HG03159 (cell line): Measurements from ENCODE around the gene NR2F1.

Experiments used
- ATAC-seq: cut with Tn5 transposase; IDR thresholded peaks from one replicate; pipeline ENCODE4 v1.9.1; 2021; ENCODE audit warnings: mild to moderate bottlenecking, moderate library complexity; ENCODE audit not compliant: unreplicated experiment

Gene NR2F1

DNA sequence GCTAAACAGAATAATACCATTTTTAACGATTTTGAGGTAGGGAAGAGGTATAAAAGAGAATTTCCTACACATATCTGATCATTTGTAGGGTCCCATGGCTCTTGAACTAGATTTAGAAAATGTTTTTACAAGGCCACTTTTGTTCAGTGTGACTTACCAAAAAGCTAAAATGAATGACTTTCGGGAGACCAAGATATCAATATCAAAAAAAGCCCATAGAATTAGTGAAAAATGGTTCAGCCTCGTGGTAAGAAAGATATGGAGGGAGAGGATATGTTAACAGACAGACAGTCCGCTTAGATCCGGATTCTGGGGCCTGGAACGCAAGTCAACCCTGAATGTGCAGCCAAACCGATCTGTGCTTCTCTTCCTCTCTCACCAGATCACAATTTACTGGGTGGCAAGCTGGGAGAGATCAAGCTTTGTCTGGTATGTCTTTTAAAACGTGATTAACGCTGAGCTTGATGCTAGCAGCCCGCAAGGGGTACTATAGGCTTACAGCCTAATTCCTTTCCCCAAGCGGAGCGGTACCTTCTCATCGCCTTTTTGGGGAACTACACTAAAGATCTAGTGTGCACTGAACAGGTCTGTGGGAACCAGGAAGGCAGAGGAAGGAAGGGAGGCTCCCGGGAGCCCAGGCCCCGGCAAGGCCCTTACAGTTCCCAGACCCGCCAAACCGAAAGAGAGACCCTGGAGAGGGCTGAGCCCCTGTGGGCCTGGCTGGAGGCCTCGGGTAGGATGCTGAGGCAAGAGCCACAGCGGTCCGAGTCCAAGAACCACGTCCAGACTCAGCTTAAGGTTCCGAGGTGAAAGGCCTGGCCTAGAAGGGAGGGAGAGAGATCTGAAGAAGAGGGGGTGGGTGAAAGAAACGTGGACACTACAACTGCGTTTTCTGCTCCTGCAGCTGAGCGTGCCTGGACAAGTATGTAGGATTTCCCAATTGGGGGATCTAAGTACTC, 4.9 kb upstream of the NR2F1 start:
- no peak for ATAC-seq

DNA sequence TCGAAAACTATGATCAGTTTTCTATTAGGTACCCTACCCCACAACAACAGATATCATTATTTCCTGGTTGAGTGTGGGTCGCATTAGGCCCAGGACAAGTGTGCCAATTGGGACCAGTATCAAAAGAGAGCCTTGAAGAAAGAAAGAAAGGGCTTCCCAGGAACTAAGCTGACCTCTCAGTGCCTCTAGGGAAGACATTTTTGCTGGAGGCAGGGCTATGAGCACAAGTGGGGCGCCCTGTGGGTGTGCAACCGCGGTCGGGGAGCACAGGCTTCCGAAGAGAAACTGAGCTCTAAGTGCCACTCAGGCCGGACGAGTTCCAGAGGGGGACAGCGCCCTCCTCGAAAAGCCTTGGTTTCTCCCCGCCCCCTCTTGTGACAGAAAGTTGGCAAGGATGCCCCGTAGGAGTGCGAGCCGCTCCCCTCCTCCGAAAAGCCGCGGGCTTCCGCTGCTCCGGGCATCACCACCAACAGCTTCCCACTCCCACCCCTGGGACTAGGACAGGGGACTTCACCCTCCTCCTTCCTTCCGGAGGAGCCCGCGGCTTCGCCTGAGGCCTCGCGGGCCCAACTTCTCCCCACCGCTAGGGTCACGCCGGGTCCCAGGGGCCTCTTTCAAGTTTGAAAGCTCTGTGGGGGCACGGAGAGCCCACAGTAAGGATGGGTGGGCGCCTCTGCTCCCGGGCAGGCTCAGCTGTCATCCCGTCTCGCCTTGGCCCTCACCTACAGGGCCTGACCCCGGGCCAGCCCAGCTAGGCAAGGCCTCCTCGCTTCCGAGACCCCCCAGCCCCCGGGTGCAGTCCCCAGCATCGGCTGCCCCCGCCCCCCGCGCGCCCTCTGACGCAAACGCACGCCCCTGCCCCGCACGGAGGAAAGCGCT, 4.0 kb upstream of the NR2F1 start:
- no peak for ATAC-seq

DNA sequence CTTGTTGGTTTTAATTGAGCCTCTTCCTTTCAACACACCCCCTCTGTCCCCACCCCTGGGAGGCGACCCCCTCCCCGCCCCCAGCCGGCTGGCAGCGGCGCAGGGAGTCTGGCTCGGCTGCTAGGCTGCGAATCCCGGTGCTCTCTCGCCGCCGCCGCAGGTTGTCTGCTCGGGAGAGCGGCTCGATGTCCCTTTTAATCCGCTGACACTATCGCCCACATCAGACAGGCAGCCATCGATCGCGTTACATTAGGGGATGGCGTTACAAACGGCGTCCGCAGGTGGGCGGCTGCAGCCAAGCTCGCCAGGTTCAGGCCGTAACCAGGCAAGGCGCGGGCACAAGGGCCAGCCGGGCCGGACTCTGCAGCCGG, 3.3 kb upstream of the NR2F1 start:
- ATAC-seq = no peak

DNA sequence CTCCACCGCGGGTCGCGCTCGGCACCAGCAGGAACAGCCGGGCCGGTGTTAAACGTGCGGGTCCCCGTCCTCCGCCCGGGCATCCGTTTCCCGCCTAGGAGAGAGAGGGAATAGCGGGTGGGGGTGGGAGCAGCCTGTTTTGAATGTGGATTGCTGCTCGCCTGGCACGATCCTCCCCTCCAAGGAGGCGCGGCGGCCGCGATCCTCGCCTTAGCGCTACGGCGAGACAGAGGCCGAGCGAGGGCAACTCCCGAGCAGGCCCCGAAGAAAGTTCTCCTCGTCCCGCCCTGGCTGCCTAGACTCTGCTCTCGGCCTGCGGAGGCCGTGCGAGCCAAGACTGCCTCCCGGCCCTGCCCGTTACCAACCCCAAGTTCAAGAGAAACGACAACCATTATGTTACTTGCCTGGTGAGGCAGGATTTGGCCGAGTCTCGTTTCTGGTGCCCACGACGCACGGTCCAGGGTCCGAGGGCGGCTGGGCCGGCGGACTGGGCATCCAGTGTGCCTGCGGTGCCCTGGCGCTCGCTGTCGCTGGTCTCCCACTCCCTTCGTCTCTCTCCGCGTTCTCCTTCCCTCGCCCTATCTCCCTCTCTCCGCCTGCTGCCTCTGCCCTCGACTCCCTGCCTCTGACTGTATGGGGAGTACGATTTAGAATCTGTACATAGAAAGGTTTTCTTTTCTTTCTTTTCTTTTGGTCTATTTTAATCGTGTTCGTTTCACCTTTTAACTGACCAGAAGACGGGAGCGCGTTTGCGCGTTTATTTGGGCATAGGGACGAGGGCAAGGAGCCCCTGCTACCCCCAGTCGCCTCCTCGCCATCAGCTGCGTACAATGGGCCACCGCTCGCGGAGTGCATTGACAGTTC, 2.7 kb upstream of the NR2F1 start:
- ATAC-seq = no peak

DNA sequence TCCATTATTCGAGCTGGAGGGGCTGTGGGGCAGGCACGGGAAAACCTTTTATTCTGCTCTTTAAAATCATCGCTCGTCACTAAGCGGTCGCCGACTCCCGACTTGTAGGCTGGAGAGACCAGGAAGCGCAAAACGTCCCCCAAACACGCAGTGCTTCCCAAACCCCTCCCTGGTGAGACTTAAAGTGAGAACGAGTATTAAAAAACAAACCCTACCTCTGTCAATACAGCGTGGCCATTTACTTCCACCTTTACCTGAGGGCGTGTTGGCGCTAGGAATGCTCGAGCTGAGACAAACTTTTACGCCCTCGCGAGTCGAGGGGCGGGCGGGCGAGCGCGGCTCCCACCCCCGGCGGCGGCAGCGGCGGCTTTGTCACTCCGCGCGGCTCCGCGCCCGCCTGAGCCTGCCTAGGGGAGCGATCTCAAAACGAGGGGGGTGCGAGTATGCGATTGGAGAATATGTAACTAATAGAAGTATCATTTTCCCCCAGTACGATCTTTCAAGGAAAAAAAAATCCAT, 2.0 kb upstream of the NR2F1 start, which contains the start of gene NR2F1-AS1:
Gene NR2F1-AS1, minus strand, starts transcription at position 293 of the 519 bp plus-strand sequence.
- peak; percentile 34 for ATAC-seq

DNA sequence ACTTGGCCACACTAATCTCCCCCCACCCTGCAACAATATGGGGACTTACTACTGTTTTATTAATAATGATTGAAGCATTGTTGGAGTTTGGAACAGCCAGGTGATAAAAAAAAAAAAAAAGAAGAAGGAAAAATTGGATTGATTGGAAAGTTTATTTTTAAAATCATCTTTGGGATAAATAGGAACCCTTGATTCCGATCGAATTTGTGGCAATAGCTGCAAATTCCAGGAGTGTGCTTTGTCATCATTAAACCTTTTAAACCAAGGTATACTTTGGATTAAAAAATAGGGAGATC, 907 bp upstream of the NR2F1 start:
- ATAC-seq = no peak

DNA sequence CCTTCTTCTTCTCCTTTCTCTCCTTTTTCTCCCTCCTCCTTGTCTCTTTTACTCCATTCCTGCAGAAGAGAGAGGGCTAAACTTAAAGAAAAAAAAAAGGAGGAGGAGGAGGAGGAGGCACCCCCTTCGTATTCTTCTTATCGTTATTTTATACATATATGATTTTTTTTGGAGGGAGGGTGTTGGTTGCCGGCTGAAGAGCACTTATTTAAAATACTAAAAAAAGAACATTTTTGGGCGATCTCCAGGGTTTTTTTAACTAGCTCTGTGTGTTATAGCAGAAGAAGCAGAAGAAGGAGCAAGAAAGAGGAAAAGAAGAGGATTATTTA, 381 bp downstream of the NR2F1 start:
- ATAC-seq = no peak

DNA sequence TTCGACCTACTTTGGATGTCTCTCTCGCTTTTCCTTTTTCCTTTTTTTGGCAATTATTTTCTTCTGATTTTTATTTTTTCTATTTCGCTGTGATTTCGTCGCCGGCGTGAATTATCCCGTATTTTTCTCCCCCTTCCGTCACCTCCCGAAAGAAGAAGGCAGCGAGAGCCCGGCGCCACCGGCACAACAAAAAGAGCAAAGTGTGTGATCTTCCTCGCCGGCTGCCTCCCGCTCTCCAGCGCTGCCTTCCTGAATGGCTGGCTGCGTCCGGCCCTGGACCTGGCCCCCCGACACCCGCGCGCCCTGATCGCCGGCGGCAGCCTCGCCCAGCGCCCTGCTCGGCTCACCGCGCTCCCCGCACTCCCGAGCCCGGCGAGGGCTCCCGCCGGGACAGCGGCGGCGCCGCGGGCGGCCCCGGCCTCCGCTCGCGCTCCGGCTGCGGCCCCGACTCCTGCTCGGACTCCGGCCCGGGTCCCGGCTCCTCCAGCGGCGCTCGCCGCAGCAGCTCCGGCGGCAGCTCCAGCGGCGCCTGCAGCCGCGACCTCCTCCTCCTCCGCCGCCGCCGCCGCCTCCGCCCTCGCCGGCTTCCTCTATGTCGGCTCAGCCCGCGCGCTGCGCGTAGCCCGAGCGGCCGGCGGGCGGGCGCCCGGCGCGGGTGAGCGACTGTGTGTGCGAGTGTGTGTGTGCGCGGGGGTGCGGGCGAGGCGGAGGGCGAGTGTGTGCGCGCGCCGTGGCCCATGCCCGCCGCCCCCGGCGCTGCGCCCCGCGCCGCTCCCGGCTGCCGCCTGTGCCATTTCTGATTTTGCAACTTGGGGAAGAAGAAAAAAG, 960 bp downstream of the NR2F1 start:
- peak; percentile 32 for ATAC-seq

DNA sequence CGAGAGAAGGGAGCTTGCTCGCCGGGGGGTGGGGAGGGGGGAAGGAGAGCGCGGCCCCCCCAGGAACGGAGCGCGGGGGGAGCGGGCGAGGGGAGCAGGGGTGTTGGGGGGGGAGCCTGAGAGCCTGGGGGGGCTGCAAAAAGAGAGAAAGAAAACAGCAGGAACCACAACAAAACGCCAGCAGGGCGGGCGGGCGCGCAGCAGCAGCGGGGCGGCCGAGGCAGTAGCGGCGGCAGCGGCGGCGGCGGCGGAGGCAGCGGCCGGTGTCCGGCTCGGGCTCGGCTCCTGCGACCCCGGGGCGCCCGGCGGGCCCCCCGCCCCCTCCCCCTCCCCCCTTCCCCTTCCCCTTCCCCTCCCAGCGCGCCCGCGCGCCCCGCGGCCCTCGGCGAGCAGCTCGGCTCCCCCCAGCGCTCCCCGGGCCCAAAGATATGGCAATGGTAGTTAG, 1.6 kb downstream of the NR2F1 start:
- no peak for ATAC-seq

DNA sequence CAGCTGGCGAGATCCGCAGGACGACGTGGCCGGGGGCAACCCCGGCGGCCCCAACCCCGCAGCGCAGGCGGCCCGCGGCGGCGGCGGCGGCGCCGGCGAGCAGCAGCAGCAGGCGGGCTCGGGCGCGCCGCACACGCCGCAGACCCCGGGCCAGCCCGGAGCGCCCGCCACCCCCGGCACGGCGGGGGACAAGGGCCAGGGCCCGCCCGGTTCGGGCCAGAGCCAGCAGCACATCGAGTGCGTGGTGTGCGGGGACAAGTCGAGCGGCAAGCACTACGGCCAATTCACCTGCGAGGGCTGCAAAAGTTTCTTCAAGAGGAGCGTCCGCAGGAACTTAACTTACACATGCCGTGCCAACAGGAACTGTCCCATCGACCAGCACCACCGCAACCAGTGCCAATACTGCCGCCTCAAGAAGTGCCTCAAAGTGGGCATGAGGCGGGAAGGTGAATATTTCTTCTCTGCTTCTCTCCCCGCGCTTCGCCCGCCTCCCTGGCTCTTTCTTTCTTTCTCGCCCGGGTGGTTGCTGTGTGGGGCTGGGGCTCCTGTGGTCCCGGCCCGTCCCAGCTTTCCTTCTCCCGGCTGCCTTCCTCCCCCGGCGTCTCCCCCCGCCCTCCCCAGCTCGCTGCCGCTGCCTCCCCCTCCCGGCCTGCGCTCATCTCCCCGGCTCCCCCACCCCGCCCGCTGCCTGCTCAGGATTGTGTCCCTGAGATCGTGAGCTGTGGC, 2.2 kb downstream of the NR2F1 start:
- no peak for ATAC-seq

DNA sequence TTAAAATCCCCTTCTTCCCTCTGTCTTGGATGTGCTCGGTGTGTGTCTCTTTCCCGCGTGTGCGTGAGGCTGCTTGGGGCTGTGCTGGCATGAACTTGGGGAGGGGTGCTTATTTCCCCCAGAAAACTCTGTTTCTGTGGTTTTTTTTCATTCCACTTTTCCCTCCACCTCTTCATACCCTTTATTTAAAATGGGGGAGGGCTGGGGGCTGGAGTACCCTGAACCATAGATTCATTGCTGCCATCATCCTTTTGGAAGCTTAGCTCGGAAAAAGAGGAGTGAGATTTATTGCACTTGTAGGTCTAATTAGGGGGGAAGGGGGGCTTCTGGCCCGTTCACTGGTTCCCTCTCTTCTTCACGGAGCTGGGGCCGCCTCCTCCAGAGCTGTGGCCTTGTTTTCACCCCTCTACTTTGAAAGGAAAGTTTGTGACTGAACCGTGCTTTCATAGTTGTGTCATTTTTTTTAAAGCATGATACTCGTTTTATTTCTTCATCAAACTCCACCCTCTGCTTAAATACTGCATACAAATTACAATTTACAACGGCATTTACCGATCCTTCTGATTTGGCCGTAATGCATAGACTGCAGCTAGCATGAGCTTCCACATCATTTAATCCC, 2.9 kb downstream of the NR2F1 start:
- ATAC-seq = no peak

DNA sequence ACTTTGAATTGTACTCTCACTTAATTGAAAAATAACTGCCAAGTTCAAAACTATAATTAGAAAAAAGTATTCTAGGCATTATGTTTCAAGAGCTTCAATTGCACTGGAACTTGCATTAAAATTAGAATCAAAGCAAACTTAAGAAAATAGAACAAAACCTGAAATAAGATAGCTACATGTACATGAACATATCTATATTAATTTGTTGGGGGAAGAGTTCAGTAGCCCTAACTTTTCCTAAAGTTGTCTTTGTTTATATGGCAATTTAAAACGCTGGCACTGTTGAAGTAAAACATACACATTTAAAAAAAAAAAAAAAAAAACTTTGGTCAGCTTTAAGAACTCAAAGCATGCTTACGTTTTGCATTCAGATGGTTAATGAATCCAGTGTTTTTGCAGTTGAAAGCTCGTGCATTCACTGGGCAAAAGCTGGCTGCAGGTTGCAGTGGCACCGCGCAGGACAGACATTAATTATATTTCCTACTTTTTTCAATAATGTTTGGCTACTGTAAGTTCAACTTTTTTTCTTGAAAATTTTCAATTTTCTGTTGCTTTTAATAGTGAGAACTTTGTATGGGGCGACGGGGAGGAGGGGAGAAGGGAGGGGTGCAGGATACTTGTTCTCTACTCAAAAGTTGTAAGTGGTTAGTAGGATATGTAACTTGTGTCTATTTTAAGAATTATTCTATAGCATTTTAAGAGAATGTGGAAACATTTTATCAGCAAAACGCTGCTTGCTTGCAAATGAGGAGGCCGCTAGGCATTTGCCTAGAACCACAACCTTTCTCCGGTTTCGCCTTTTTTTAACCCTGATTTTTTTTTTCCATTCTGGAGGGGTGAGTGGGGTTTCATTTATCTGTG, 3.9 kb downstream of the NR2F1 start:
- ATAC-seq = no peak

DNA sequence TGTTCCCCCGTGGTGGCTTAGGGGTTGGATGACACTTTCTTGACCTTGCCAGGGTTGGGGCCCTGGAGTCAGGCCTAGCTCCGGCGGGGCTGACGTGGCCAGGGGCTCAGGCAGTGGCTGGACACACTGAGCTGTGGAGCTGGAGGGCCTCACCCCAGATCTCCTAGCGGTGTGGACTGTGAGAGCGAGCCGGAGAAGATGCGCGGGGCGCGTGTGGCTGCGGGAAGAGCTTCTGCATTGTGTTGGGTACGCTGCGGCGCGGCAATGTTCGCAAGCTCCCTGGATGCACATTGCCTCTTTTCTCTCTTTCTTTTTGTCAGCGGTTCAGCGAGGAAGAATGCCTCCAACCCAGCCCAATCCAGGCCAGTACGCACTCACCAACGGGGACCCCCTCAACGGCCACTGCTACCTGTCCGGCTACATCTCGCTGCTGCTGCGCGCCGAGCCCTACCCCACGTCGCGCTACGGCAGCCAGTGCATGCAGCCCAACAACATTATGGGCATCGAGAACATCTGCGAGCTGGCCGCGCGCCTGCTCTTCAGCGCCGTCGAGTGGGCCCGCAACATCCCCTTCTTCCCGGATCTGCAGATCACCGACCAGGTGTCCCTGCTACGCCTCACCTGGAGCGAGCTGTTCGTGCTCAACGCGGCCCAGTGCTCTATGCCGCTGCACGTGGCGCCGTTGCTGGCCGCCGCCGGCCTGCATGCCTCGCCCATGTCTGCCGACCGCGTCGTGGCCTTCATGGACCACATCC, 4.8 kb downstream of the NR2F1 start:
- ATAC-seq = no peak

DNA sequence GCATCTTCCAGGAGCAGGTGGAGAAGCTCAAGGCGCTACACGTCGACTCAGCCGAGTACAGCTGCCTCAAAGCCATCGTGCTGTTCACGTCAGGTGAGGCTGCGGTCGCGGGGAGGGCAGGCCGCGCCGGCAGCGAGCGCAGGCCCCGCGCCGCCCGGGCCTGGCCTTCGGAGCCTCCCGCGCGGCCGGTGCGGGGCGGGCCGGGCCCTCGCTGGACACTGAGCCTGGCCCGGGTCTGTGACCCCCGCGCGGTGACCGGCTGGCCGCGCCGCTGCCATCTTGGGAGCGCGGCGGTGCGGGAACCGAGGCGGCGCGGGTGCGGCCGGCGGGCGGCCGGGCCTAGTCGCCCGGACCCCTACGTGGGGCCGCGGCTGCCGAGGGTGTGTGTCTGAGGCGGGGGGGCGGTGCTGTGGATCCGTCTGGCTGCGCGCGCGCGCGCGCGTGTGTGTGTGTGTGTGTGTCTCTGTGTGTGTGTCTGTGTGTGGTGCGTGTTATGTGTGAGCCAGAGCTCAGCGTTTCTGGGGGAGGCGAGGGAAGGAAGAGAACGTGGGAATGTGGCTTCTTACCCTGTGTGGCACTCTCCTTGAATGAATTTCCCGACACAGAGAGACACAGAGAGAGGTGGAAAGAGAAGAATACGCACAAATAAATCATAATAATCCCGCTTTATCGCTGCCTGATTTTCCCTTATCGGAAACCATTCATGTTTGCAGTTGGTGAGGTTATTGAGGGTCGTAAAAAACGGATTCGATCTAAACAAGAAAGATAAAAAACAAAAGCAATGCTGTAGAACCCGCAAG, 5.5 kb downstream of the NR2F1 start:
- no peak for ATAC-seq

DNA sequence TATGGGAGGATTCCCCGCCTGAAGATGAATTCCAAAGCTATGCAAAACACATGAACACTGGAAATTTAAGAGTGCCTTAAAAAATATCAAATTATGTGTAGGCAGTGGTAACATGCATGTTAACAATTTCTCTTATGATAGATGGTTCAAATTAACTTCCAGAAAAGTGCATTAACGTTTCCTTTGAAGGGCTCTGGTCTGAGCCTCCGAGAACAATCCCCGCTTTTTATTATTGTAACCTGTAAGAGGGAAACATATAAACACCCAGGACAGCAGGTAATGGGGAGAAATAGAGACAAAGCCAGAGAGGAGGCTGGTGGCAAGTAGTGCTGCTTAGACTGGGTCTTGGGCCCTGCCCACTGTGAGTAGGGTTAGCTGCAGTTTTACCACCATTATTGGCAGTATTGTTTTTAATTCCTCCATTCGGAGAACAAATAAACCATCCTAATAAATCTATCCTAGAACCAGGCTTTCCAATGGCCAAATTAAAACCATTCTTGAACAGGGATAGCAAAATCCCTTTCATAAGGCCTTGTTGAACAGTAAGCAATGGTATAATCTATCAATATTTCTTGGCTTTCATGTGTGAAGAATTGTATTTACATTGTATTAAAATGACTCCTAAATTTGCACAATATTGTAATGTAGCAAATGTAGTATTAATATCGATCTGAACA, 6.3 kb downstream of the NR2F1 start:
- no peak for ATAC-seq

DNA sequence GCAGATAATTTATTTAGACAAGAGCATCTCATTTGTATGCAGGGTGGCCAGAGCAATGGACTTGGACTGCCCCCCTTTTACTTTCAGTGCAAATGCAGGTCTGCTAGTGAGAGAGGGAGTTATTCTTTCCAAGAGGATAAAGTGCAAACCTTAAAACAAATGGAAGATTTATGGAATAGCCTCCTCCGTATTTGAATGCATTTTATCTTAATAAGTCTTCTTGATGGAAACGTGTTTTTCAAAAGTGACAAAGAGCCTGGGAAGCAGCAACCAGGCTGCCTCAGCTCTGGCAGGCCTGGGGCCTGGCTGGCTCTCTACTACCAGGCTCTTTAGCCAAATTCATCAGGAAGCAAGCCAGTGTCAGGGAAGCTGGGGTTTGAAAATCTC, 6.8 kb downstream of the NR2F1 start:
- no peak for ATAC-seq
